ENCODE data around the gene RPS6KL1.

The RPS6KL1 gene

GRCh38 chr14:74863274-74863673 lies 59.8 kb downstream of the RPS6KL1 start:
- ATAC-seq, result no peak
- TF ChIP-seq, protein P1, sequence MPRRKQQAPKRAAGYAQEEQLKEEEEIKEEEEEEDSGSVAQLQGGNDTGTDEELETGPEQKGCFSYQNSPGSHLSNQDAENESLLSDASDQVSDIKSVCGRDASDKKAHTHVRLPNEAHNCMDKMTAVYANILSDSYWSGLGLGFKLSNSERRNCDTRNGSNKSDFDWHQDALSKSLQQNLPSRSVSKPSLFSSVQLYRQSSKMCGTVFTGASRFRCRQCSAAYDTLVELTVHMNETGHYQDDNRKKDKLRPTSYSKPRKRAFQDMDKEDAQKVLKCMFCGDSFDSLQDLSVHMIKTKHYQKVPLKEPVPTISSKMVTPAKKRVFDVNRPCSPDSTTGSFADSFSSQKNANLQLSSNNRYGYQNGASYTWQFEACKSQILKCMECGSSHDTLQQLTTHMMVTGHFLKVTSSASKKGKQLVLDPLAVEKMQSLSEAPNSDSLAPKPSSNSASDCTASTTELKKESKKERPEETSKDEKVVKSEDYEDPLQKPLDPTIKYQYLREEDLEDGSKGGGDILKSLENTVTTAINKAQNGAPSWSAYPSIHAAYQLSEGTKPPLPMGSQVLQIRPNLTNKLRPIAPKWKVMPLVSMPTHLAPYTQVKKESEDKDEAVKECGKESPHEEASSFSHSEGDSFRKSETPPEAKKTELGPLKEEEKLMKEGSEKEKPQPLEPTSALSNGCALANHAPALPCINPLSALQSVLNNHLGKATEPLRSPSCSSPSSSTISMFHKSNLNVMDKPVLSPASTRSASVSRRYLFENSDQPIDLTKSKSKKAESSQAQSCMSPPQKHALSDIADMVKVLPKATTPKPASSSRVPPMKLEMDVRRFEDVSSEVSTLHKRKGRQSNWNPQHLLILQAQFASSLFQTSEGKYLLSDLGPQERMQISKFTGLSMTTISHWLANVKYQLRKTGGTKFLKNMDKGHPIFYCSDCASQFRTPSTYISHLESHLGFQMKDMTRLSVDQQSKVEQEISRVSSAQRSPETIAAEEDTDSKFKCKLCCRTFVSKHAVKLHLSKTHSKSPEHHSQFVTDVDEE (CRISPR knock-in tag; IDR thresholded peaks at IDR 0.05), result no peak
- TF ChIP-seq, protein P2, sequence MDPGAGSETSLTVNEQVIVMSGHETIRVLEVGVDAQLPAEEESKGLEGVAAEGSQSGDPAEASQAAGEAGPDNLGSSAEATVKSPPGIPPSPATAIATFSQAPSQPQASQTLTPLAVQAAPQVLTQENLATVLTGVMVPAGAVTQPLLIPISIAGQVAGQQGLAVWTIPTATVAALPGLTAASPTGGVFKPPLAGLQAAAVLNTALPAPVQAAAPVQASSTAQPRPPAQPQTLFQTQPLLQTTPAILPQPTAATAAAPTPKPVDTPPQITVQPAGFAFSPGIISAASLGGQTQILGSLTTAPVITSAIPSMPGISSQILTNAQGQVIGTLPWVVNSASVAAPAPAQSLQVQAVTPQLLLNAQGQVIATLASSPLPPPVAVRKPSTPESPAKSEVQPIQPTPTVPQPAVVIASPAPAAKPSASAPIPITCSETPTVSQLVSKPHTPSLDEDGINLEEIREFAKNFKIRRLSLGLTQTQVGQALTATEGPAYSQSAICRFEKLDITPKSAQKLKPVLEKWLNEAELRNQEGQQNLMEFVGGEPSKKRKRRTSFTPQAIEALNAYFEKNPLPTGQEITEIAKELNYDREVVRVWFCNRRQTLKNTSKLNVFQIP (CRISPR knock-in tag; IDR thresholded peaks at IDR 0.05; ENCODE audit: borderline replicate concordance, low read depth), result no peak
- TF ChIP-seq TOX (CRISPR knock-in tag; IDR thresholded peaks at IDR 0.05; ENCODE audit: borderline replicate concordance) (no peak), RARB (CRISPR knock-in tag; IDR thresholded peaks at IDR 0.05) (no peak), TCF4 (CRISPR knock-in tag; IDR thresholded peaks at IDR 0.05; ENCODE audit: borderline replicate concordance) (no peak), ISL1 (CRISPR knock-in tag; IDR thresholded peaks at IDR 0.05) (no peak), ARNTL (CRISPR knock-in tag; IDR thresholded peaks at IDR 0.05; ENCODE audit: borderline replicate concordance, low read depth) (no peak), ZNF565 (CRISPR knock-in tag; conservative IDR thresholded peaks at IDR 0.05; ENCODE audit: low read depth) (no peak), CREB5 (CRISPR knock-in tag; IDR thresholded peaks at IDR 0.05; ENCODE audit: low read depth) (no peak), SNAI2 (CRISPR knock-in tag; IDR thresholded peaks at IDR 0.05) (no peak), CSRNP3 (CRISPR knock-in tag; IDR thresholded peaks at IDR 0.05) (no peak), ESRRG (CRISPR knock-in tag; IDR thresholded peaks at IDR 0.05) (no peak), ZNF8 (CRISPR knock-in tag; IDR thresholded peaks at IDR 0.05) (no peak), ZNF70 (CRISPR knock-in tag; IDR thresholded peaks at IDR 0.05) (no peak), PPARA (CRISPR knock-in tag; IDR thresholded peaks at IDR 0.05; ENCODE audit: borderline replicate concordance) (no peak), ZFP30 (CRISPR knock-in tag; IDR thresholded peaks at IDR 0.05) (no peak), CSDC2 (CRISPR knock-in tag; IDR thresholded peaks at IDR 0.05) (no peak), GLIS3 (CRISPR knock-in tag; IDR thresholded peaks at IDR 0.05) (no peak), OSR1 (CRISPR knock-in tag; IDR thresholded peaks at IDR 0.05) (no peak)
- TF ChIP-seq, protein P3, sequence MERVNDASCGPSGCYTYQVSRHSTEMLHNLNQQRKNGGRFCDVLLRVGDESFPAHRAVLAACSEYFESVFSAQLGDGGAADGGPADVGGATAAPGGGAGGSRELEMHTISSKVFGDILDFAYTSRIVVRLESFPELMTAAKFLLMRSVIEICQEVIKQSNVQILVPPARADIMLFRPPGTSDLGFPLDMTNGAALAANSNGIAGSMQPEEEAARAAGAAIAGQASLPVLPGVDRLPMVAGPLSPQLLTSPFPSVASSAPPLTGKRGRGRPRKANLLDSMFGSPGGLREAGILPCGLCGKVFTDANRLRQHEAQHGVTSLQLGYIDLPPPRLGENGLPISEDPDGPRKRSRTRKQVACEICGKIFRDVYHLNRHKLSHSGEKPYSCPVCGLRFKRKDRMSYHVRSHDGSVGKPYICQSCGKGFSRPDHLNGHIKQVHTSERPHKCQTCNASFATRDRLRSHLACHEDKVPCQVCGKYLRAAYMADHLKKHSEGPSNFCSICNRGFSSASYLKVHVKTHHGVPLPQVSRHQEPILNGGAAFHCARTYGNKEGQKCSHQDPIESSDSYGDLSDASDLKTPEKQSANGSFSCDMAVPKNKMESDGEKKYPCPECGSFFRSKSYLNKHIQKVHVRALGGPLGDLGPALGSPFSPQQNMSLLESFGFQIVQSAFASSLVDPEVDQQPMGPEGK (CRISPR knock-in tag; IDR thresholded peaks at IDR 0.05; ENCODE audit: borderline replicate concordance), result no peak

- ATAC-seq, result no peak
- TF ChIP-seq, protein P1 (CRISPR knock-in tag; IDR thresholded peaks at IDR 0.05), result no peak
- no peak for TF ChIP-seq ZNF565 (CRISPR knock-in tag; conservative IDR thresholded peaks at IDR 0.05; ENCODE audit: low read depth)
- TF ChIP-seq RARB (CRISPR knock-in tag; IDR thresholded peaks at IDR 0.05), result no peak
- TF ChIP-seq BACH2 (CRISPR knock-in tag; IDR thresholded peaks at IDR 0.05; ENCODE audit: borderline replicate concordance), result no peak
- TF ChIP-seq CREB5 (CRISPR knock-in tag; IDR thresholded peaks at IDR 0.05; ENCODE audit: low read depth), result no peak
- no peak for TF ChIP-seq ZC3H10 (CRISPR knock-in tag; IDR thresholded peaks at IDR 0.05)
- TF ChIP-seq ZFP30 (CRISPR knock-in tag; IDR thresholded peaks at IDR 0.05), result no peak
- TF ChIP-seq ARNTL (CRISPR knock-in tag; IDR thresholded peaks at IDR 0.05; ENCODE audit: borderline replicate concordance, low read depth), result no peak
- TF ChIP-seq, protein P2 (CRISPR knock-in tag; IDR thresholded peaks at IDR 0.05; ENCODE audit: borderline replicate concordance, low read depth), result no peak
- no peak for TF ChIP-seq TCF4 (CRISPR knock-in tag; IDR thresholded peaks at IDR 0.05; ENCODE audit: borderline replicate concordance)
- no peak for TF ChIP-seq PPARA (CRISPR knock-in tag; IDR thresholded peaks at IDR 0.05; ENCODE audit: borderline replicate concordance)
- no peak for TF ChIP-seq CSDC2 (CRISPR knock-in tag; IDR thresholded peaks at IDR 0.05)
- no peak for TF ChIP-seq ZNF8 (CRISPR knock-in tag; IDR thresholded peaks at IDR 0.05)
- no peak for TF ChIP-seq OSR1 (CRISPR knock-in tag; IDR thresholded peaks at IDR 0.05)
Measured at GRCh38 chr14:74861734-74862090, 61.3 kb downstream of the RPS6KL1 start.

Data from SK-N-SH treated with all-trans-retinoic acid at 6 μM for 48 hours (cell line).